HepG2 (cell line): ENCODE results near the gene ANKRD11.

Experiments used
- CTCF ChIP-seq: sonication (generic); formaldehyde crosslinking; IDR thresholded peaks from 2 replicates; pipeline ENCODE4 v1.5.0; 2020; ENCODE audit warnings: mild to moderate bottlenecking, missing genetic modification reagents, moderate library complexity
- FOXP1 ChIP-seq, 2 experiments: fragments of 450-650 bp in 1 of 2; IDR thresholded peaks; 2 replicates each; pipeline ENCODE4 v1.6.1; 2017 to 2018; ENCODE audit warnings: antibody characterized with exemption in 1 of 2
- FUBP1 ChIP-seq: sonication (generic); formaldehyde crosslinking; IDR thresholded peaks from 2 replicates; pipeline ENCODE4 v1.5.1; 2020; ENCODE audit warnings: missing genetic modification reagents, mild to moderate bottlenecking, borderline replicate concordance
- HDAC2 ChIP-seq: sonication (generic); formaldehyde crosslinking; IDR thresholded peaks from 2 replicates; pipeline ENCODE4 v1.4.0; 2020; ENCODE audit warnings: missing genetic modification reagents
- KDM4B ChIP-seq: sonication (generic); formaldehyde crosslinking; IDR thresholded peaks from 2 replicates; pipeline ENCODE4 v1.4.0; 2020; ENCODE audit warnings: missing genetic modification reagents
- REST ChIP-seq, 2 experiments: IDR thresholded peaks; 2 replicates each; pipeline ENCODE4 v1.6.1; 2011 to 2012; ENCODE audit warnings: low read length in 2 of 2, borderline replicate concordance in 1 of 2, low read depth in 1 of 2, mild to moderate bottlenecking in 1 of 2, moderate library complexity in 1 of 2
- ZNF121 ChIP-seq: sonication (generic); formaldehyde crosslinking; IDR thresholded peaks from 2 replicates; pipeline ENCODE4 v1.5.0; 2020; ENCODE audit warnings: mild to moderate bottlenecking, missing genetic modification reagents
- ZNF775 ChIP-seq: sonication (generic); formaldehyde crosslinking; IDR thresholded peaks from 2 replicates; pipeline ENCODE4 v1.4.0; 2020; ENCODE audit warnings: missing genetic modification reagents, mild to moderate bottlenecking, moderate library complexity, borderline replicate concordance

GRCh38 chr16:89275284-89275584, 215.1 kb downstream of the ANKRD11 start:
- no peak for TF ChIP-seq CTCF (CRISPR knock-in tag)
- no peak for TF ChIP-seq FUBP1
- TF ChIP-seq ZNF775, result no peak
- TF ChIP-seq REST (IDR thresholded peaks at IDR 0.05; ENCODE audit: borderline replicate concordance in 1 of 2, low read depth in 1 of 2, low read length in 2 of 2), result no peak
- TF ChIP-seq HDAC2 (CRISPR knock-in tag), result no peak
- no peak for TF ChIP-seq ZNF121 (CRISPR knock-in tag)
- no peak for TF ChIP-seq KDM4B (CRISPR knock-in tag)
- TF ChIP-seq FOXP1 (IDR thresholded peaks at IDR 0.05), result no peak
- TF ChIP-seq FOXP1 (CRISPR knock-in tag; IDR thresholded peaks at IDR 0.05), result no peak
